Naive B cell (primary cell): Measurements from ENCODE around the gene PAPOLA. TPM values are rescaled to one million over a fixed set of nuclear protein-coding genes. Genes with fewer than 3 reads are reported as not detected.

ENCODE experiments used
- ATAC-seq, 2 donors: fragments of 150-1000 bp; cut with Tn5 transposase; 2 replicates each; pipeline ENCODE4 v1.10.0; 2021; ENCODE audit warnings: low read depth in 2 of 2, mild to moderate bottlenecking in 2 of 2, moderate library complexity in 2 of 2
- DNase-seq: peaks from one replicate; pipeline ENCODE4 v3.0.0; 2022
- H3K27ac Mint-ChIP-seq, 6 donors: one replicate each; pipeline ENCODE4 v1.8.0; 2020 to 2022; ENCODE audit warnings: mild to moderate bottlenecking in 6 of 6, mixed read lengths in 6 of 6, moderate library complexity in 5 of 6, inconsistent platforms in 2 of 6
- H3K27me3 Mint-ChIP-seq, 3 donors: one replicate each; pipeline ENCODE4 v1.8.0; 2021 to 2022; ENCODE audit warnings: mixed read lengths in 3 of 3, mild to moderate bottlenecking in 1 of 3
- H3K36me3 Mint-ChIP-seq, 2 donors: one replicate each; pipeline ENCODE4 v1.8.0; 2020 to 2022; ENCODE audit warnings: mixed read lengths in 2 of 2, inconsistent platforms in 1 of 2, mild to moderate bottlenecking in 1 of 2
- H3K4me1 Mint-ChIP-seq, 3 donors: one replicate each; pipeline ENCODE4 v1.8.0; 2020 to 2022; ENCODE audit warnings: mixed read lengths in 3 of 3, inconsistent platforms in 1 of 3, mild to moderate bottlenecking in 1 of 3, moderate library complexity in 1 of 3
- H3K4me3 Mint-ChIP-seq, 8 donors: one replicate each; pipeline ENCODE4 v1.8.0; 2020 to 2022; ENCODE audit warnings: mild to moderate bottlenecking in 8 of 8, mixed read lengths in 8 of 8, moderate library complexity in 8 of 8, inconsistent platforms in 2 of 8
- H3K9me3 Mint-ChIP-seq, 7 donors: one replicate each; pipeline ENCODE4 v1.8.0; 2020 to 2022; ENCODE audit warnings: mixed read lengths in 7 of 7, mild to moderate bottlenecking in 5 of 7, inconsistent platforms in 2 of 7, moderate library complexity in 1 of 7
- polyA plus RNA-seq, 6 donors: library from polyadenylated mRNA; unstranded; fragments of 300-500 nt; fragmentation: Illumina TruSeq; gene quantifications; one replicate each; pipeline ENCODE4 v1.2.3, GENCODE V29; 2021; ENCODE audit warnings: low read depth in 6 of 6

Gene PAPOLA
- polyA plus RNA-seq, 6 donors from 2014 or later, result 100 to 157 (median 128) TPM

DNA sequence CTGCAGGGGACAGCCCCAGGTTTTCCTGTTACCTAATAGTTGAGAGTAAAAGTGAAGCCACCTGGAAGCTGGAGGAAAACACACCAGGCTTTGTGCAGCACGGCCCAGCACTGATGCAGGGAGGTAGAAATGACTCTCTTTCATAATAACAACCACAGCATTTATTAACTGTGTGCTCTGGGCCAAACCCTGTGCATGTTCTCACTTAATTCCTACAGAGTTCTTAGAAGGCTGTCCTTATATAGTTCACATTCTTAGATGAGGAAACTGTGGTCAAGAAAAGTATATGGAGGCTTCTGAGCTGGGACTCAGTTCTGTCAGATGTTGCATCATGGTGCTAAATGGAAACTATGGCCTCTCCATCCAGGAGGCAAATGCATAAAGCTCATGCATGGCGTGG lies 100.0 kb downstream of the PAPOLA start:
- Mint-ChIP-seq H3K4me3 (no peak overlapping the region), H3K9me3 (peaks cover 0 to 5% (median 0%) of the 10 kb centered on the region in 7 donors), H3K36me3 (no peaks in the 10 kb centered on the region), H3K27ac (no peak overlapping the region), H3K27me3 (peaks cover 11 to 41% (median 29%) of the 10 kb centered on the region in 3 donors), H3K4me1 (peaks cover 0 to 2% (median 0%) of the 10 kb centered on the region in 3 donors)
- DNase-seq (no peak), ATAC-seq (no peak)

DNA sequence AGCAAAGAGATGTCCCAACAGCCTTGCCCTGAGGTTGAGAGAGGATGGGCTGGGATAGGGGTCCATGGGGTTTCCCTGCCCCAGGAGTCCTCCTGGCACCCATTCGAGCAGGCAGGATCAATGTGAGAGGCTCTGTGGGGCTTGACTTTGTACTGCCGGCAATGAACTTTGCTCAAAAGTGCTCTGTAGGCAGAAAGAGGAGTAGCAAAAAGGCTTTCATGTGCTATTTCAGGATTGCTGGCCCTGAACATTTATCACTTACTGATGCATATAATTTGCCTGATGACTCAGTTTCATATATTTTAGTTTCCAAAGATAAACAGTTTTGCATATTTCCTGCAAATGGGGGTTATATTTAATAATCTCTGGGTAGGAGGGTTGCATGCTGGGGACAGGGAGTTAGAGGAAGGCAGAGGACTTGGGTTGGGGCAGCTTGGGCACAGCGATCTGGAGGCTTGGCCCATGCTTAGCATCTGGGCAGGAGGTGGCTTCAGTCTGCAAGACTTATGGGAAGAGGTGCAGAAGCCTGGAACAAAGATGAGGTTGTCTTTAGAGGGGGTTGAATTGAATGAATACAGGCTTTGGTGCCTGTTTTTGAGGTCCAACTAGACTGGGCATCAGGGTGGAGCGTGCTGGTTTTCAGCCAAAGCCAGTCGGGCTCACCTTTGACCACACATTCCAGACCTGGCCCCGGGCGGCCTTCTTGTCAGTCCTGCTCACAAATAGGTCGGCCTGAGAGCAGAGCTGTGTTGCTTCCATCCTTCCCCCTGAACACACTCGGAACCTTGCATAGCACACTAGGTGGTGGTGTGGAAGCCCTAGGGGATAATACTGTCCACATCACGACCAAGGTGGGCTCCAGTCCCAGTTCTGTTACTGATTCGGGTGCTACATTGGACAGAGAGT lies 101.4 kb downstream of the PAPOLA start:
- Mint-ChIP-seq H3K36me3 (no peaks in the 10 kb centered on the region), H3K27ac (no peak overlapping the region), H3K9me3 (peaks cover 0 to 5% (median 0%) of the 10 kb centered on the region in 7 donors), H3K4me1 (peaks cover 0 to 2% (median 0%) of the 10 kb centered on the region in 3 donors), H3K27me3 (peaks cover 11 to 37% (median 29%) of the 10 kb centered on the region in 3 donors), H3K4me3 (no peak overlapping the region)
- DNase-seq, result no peak
- no peak for ATAC-seq

DNA sequence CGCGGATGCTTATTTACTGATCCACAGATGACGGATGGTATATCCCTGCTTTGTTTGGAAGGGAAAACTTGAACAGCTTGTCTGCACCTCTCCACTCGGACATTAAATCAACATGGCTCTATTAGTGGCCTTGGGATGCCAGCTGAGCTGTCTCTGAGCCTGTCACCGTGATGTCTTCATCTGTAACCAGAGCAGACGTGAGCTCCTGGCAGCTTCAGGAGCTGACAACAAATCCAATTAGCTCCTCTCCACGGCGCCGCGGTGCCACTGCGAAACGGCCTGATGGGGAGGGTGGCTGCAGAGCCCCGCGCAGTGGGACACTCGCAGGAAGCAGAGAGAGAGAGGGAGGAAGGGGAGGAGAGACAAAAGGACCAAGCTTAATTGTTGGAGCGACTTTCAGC lies 112.3 kb downstream of the PAPOLA start:
- H3K36me3 Mint-ChIP-seq, result no peaks in the 10 kb centered on the region
- H3K27me3 Mint-ChIP-seq, result peaks cover 10 to 55% (median 50%) of the 10 kb centered on the region in 3 donors

DNA sequence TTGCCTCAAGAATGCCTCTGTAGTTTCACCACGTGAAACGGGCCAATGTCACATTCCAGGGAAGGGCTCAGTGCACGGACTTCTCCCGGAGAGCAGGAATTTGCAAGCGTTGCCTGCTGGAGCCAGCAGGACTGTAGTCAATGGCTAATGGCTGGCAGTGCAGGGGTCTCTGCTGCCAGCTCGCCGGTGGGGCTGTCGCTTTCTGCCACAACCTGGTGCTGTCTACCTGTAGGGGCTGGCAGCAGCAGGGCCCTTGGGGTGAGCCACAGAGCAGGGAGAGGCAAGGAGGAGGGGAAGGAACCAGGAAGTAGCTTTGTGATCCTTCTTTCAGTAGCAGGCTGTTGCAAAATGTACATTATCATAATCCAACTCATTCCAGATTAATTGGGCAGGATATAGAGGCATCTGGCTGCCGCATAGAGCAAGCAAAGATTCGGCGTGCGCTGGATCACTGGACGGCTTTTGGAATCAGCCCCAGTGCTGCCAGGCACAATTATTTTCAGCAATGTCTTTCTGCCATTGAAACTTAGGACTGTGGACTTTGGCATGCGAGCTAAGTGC lies 114.1 kb downstream of the PAPOLA start:
- Mint-ChIP-seq H3K36me3 (no peaks in the 10 kb centered on the region), H3K27me3 (peaks cover 10 to 51% (median 46%) of the 10 kb centered on the region in 3 donors), H3K27ac (no peak overlapping the region), H3K4me1 (no peaks in the 10 kb centered on the region), H3K4me3 (no peak overlapping the region), H3K9me3 (peaks cover 0 to 4% (median 0%) of the 10 kb centered on the region in 7 donors)
- no peak for DNase-seq
- ATAC-seq, result no peak

More for the DNA sequence above, 112.3 kb downstream of the PAPOLA start:
- Mint-ChIP-seq H3K4me3 (no peak overlapping the region), H3K27ac (no peak overlapping the region), H3K9me3 (peaks cover 0 to 4% (median 0%) of the 10 kb centered on the region in 7 donors), H3K4me1 (no peaks in the 10 kb centered on the region)
- no peak for DNase-seq
- ATAC-seq, result no peak

Other genes with a start within 250 kb of the PAPOLA start
- gene BDKRB1, start 246.2 kb upstream of the PAPOLA start, polyA plus RNA-seq, result not detected
- gene ATG2B, start 139.0 kb upstream of the PAPOLA start, polyA plus RNA-seq, result 1 to 10 TPM; 1.4 to 2.2 (median 1.8) TPM
- gene GSKIP, start 138.9 kb upstream of the PAPOLA start, polyA plus RNA-seq, result 10 to 100 TPM; 19.0 to 31.6 (median 24.0) TPM
- under 1 TPM in 1 of 6 donors, not detected in 5; 0.62 TPM for gene AK7, start 110.3 kb upstream of the PAPOLA start, polyA plus RNA-seq